CD4-positive, CD25-positive, alpha-beta regulatory T cell (primary cell): ENCODE results near the gene AK2. TPM values are rescaled to one million over a fixed set of nuclear protein-coding genes. Genes with fewer than 3 reads are reported as not detected.

Experiments
- ATAC-seq, 2 donors: fragments of 150-1000 bp; cut with Tn5 transposase; one replicate each; pipeline ENCODE4 v1.10.0; 2021; ENCODE audit warnings: low read depth in 2 of 2, moderate number of reproducible peaks in 2 of 2, moderate library complexity in 1 of 2
- DNase-seq, 3 donors: peaks; one replicate each; pipeline versions ENCODE4 v3.0.0 to v3.0.0-alpha.2; 2012 to 2022; ENCODE audit warnings: mixed read lengths in 1 of 3
- H3K27ac ChIP-seq: one replicate; pipeline ENCODE4 v1.7.0; 2013; ENCODE audit warnings: mild to moderate bottlenecking, low read length; ENCODE audit not compliant: insufficient read depth, poor library complexity, severe bottlenecking
- H3K27me3 ChIP-seq: one replicate; pipeline ENCODE4 v1.7.0; 2013; ENCODE audit warnings: low read length; ENCODE audit not compliant: control insufficient read depth, insufficient read depth
- H3K36me3 ChIP-seq: one replicate; pipeline ENCODE4 v1.7.0; 2013; ENCODE audit warnings: mild to moderate bottlenecking, low read length, moderate library complexity; ENCODE audit not compliant: control insufficient read depth, insufficient read depth
- H3K4me1 ChIP-seq: 2 replicates; pipeline ENCODE4 v1.7.0; 2013; ENCODE audit warnings: mild to moderate bottlenecking, low read length; ENCODE audit not compliant: insufficient read depth, control insufficient read depth, poor library complexity, severe bottlenecking
- H3K4me3 ChIP-seq: one replicate; pipeline ENCODE4 v1.7.0; 2013; ENCODE audit warnings: low read depth, mild to moderate bottlenecking, low read length, moderate library complexity
- H3K9me3 ChIP-seq, 2 experiments: 1 replicate in 1 of 2; 2 replicates in 1 of 2; pipeline ENCODE4 v1.7.0; 2013; ENCODE audit warnings: low read length in 2 of 2, mild to moderate bottlenecking in 1 of 2, moderate library complexity in 1 of 2; ENCODE audit not compliant: control insufficient read depth in 2 of 2
- H3K27ac Mint-ChIP-seq, 3 donors: one replicate each; pipeline ENCODE4 v1.8.0; 2020 to 2022; ENCODE audit warnings: mild to moderate bottlenecking in 3 of 3, mixed read lengths in 3 of 3, moderate library complexity in 2 of 3
- H3K27me3 Mint-ChIP-seq: one replicate; pipeline ENCODE4 v1.8.0; 2022; ENCODE audit warnings: mild to moderate bottlenecking, mixed read lengths
- H3K36me3 Mint-ChIP-seq: one replicate; pipeline ENCODE4 v1.8.0; 2020; ENCODE audit warnings: mixed read lengths
- H3K4me1 Mint-ChIP-seq, 4 donors: one replicate each; pipeline ENCODE4 v1.8.0; 2020 to 2022; ENCODE audit warnings: mixed read lengths in 4 of 4, mild to moderate bottlenecking in 1 of 4
- H3K4me3 Mint-ChIP-seq, 4 donors: one replicate each; pipeline ENCODE4 v1.8.0; 2020 to 2022; ENCODE audit warnings: mild to moderate bottlenecking in 4 of 4, mixed read lengths in 4 of 4, moderate library complexity in 3 of 4
- H3K9me3 Mint-ChIP-seq, 7 donors: one replicate each; pipeline ENCODE4 v1.8.0; 2020 to 2022; ENCODE audit warnings: mixed read lengths in 7 of 7, mild to moderate bottlenecking in 3 of 7, moderate library complexity in 2 of 7
- polyA plus RNA-seq, 4 donors: library from polyadenylated mRNA; unstranded; fragments of 300-500 nt; fragmentation: Illumina TruSeq; gene quantifications; one replicate each; pipeline ENCODE4 v1.2.3, GENCODE V29; 2021
- total RNA-seq: library from RNA; stranded (reverse); gene quantifications from one replicate; pipeline ENCODE4 v1.2.3, GENCODE V29; 2022

AK2 gene
- total and polyA plus RNA-seq, 5 donors from 2014 or later: 55.3 to 122 (median 114) TPM

GRCh38 chr1:32985226-32985625 lies 51.5 kb downstream of the AK2 start:
- H3K27ac Mint-ChIP-seq: peak overlapping the region in 1 of 3 donors; percentile 31
- H3K4me3 ChIP-seq: no peak overlapping the region

DNA sequence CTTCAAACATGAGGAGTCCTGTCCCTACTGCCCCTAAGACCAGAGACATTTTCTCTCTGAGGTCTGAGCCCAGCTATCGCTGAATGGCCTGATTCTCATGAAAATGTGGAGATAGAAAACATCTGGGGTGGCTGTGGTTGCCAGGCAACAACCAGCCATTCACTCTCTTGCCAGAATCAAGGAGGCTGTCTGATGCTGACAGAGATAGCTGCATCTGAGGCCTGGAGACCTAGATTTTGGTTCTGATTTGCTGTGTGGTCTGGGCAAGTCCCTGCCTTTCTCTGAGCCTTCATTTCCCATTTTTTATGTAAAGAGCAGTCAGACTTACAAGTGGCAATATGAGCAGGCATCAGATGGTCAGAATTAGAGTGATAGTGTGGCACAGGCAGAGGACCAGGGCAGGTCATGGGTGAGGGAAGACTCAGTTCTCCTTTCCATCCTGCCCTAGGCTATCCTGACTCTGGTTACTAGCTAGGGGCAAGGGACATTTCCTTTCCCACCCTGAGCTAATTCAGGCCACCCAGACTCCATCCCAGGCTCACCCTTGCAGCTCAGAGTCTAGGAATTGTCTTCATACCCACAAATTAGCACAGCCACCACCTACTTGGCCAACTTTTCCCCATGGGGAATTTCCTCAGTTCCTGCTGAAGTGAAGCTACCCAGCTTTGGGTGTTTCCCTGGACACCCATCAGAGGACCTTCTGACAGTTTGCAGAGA lies 52.1 kb downstream of the AK2 start:
- peaks cover 35% of the 10 kb centered on the region for H3K4me1 ChIP-seq
- H3K27me3 Mint-ChIP-seq: no peaks in the 10 kb centered on the region
- H3K36me3 Mint-ChIP-seq: no peaks in the 10 kb centered on the region
- no peaks in the 10 kb centered on the region for H3K36me3 ChIP-seq
- no peaks in the 10 kb centered on the region for H3K27me3 ChIP-seq
- peak overlapping the region; percentile 74 for H3K27ac ChIP-seq
- H3K9me3 Mint-ChIP-seq: no peaks in the 10 kb centered on the region
- H3K4me3 Mint-ChIP-seq: peak overlapping the region in 3 of 4 donors; percentile 13 to 59 (median 27)
- DNase-seq (peak; percentile 22 to 36 (median 34)), ATAC-seq (no peak)
- no peak overlapping the region for H3K4me3 ChIP-seq
- peak overlapping the region; percentile 31 to 87 (median 63) for H3K27ac Mint-ChIP-seq
- peaks cover 10 to 51% (median 34%) of the 10 kb centered on the region in 4 donors for H3K4me1 Mint-ChIP-seq
- H3K9me3 ChIP-seq: no peaks in the 10 kb centered on the region

More at GRCh38 chr1:32985226-32985625, 51.5 kb downstream of the AK2 start:
- no peaks in the 10 kb centered on the region for H3K27me3 ChIP-seq
- H3K27ac ChIP-seq: no peak overlapping the region
- peaks cover 10 to 48% (median 33%) of the 10 kb centered on the region in 4 donors for H3K4me1 Mint-ChIP-seq
- H3K4me3 Mint-ChIP-seq: no peak overlapping the region
- no peaks in the 10 kb centered on the region for H3K9me3 Mint-ChIP-seq
- ATAC-seq: no peak
- DNase-seq: no peak
- H3K4me1 ChIP-seq: peaks cover 34% of the 10 kb centered on the region
- no peaks in the 10 kb centered on the region for H3K27me3 Mint-ChIP-seq
- H3K9me3 ChIP-seq: no peaks in the 10 kb centered on the region
- H3K36me3 ChIP-seq: no peaks in the 10 kb centered on the region
- no peaks in the 10 kb centered on the region for H3K36me3 Mint-ChIP-seq

- H3K4me3 Mint-ChIP-seq: peak overlapping the region in 2 of 4 donors; percentile 13 to 27
- no peak for ATAC-seq
- Histone ChIP-seq H3K27ac (peak overlapping the region; percentile 74), H3K36me3 (no peaks in the 10 kb centered on the region), H3K9me3 (no peaks in the 10 kb centered on the region), H3K4me1 (peaks cover 35% of the 10 kb centered on the region), H3K27me3 (no peaks in the 10 kb centered on the region), H3K4me3 (no peak overlapping the region)
- H3K27me3 Mint-ChIP-seq: no peaks in the 10 kb centered on the region
- peaks cover 10 to 48% (median 32%) of the 10 kb centered on the region in 4 donors for H3K4me1 Mint-ChIP-seq
- H3K27ac Mint-ChIP-seq: peak overlapping the region in 2 of 3 donors; percentile 31 to 87
- H3K36me3 Mint-ChIP-seq: no peaks in the 10 kb centered on the region
- DNase-seq: no peak
- H3K9me3 Mint-ChIP-seq: no peaks in the 10 kb centered on the region
Measured at GRCh38 chr1:32984090-32984454, 52.6 kb downstream of the AK2 start.

DNA sequence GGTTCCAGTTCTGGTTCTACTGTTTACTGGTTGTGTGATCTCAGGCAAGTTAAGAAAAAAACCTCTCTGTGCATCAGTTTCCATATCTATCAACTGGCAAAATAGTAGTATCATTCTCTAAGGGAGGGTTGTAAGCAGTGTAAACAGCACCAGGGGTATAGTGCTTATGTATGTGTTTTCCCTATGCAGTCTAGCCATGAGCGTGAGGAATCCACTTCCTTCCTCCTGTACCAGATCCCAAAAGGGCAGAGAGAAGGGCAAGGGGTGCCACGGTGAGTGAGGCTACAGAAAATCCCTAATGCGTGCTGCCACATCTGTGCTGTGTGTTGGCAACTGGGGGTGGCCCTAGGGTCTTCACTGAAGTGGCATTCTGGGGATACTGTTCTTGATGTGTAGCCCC lies 53.7 kb downstream of the AK2 start:
- H3K4me3 ChIP-seq: no peak overlapping the region
- H3K4me3 Mint-ChIP-seq: peak overlapping the region in 1 of 4 donors; percentile 36
- H3K36me3 Mint-ChIP-seq: no peaks in the 10 kb centered on the region
- H3K4me1 Mint-ChIP-seq: peaks cover 10 to 44% (median 30%) of the 10 kb centered on the region in 4 donors
- no peaks in the 10 kb centered on the region for H3K36me3 ChIP-seq
- DNase-seq: no peak
- no peak for ATAC-seq
- no peaks in the 10 kb centered on the region for H3K9me3 Mint-ChIP-seq
- H3K27ac ChIP-seq: no peak overlapping the region
- H3K27ac Mint-ChIP-seq: peak overlapping the region in 2 of 3 donors; percentile 93 to 96
- H3K9me3 ChIP-seq: no peaks in the 10 kb centered on the region
- H3K27me3 Mint-ChIP-seq: no peaks in the 10 kb centered on the region
- peaks cover 35% of the 10 kb centered on the region for H3K4me1 ChIP-seq
- H3K27me3 ChIP-seq: no peaks in the 10 kb centered on the region

GRCh38 chr1:32981003-32981901 lies 55.4 kb downstream of the AK2 start:
- no peaks in the 10 kb centered on the region for H3K36me3 ChIP-seq
- H3K36me3 Mint-ChIP-seq: no peaks in the 10 kb centered on the region
- peaks cover 35% of the 10 kb centered on the region for H3K4me1 ChIP-seq
- H3K9me3 Mint-ChIP-seq: no peaks in the 10 kb centered on the region
- peak overlapping the region; percentile 94 for H3K27ac ChIP-seq
- no peaks in the 10 kb centered on the region for H3K9me3 ChIP-seq
- H3K4me1 Mint-ChIP-seq: peaks cover 10 to 47% (median 30%) of the 10 kb centered on the region in 4 donors
- H3K27ac Mint-ChIP-seq: peak overlapping the region; percentile 93 to 97 (median 95)
- H3K4me3 ChIP-seq: peak overlapping the region; percentile 81
- DNase-seq: peak; percentile 39 to 90 (median 71)
- peak overlapping the region; percentile 78 to 91 (median 84) for H3K4me3 Mint-ChIP-seq
- H3K27me3 ChIP-seq: no peaks in the 10 kb centered on the region
- ATAC-seq: peak; percentile 96 to 99
- H3K27me3 Mint-ChIP-seq: peaks cover 4% of the 10 kb centered on the region

GRCh38 chr1:32980080-32980479 lies 56.6 kb downstream of the AK2 start:
- H3K27ac ChIP-seq: no peak overlapping the region

DNA sequence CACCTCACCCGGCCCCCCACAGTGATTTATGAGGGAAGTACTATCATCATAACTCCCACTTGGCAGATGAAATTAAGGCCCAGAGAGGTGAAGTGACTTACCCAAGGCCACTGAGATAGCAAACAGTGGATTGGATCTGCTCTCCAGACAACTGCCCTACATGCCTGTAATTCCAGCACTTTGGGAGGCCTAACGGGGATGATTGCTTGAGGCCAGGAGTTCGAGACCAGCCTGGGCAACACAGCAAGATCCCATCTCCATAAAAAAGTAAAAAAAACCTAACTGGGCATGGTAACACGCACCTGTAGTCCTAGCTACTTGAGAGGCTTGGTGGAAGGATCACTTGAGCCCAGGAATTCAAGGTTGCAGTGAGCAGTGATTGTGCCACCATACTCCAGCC lies 57.8 kb downstream of the AK2 start:
- ATAC-seq: no peak
- Histone ChIP-seq H3K27me3 (no peaks in the 10 kb centered on the region), H3K9me3 (no peaks in the 10 kb centered on the region), H3K4me3 (no peak overlapping the region), H3K36me3 (no peaks in the 10 kb centered on the region), H3K27ac (no peak overlapping the region), H3K4me1 (peaks cover 24% of the 10 kb centered on the region)
- no peaks in the 10 kb centered on the region for H3K36me3 Mint-ChIP-seq
- no peak for DNase-seq
- H3K4me1 Mint-ChIP-seq: peaks cover 10 to 38% (median 23%) of the 10 kb centered on the region in 4 donors
- peaks cover 7% of the 10 kb centered on the region for H3K27me3 Mint-ChIP-seq
- H3K9me3 Mint-ChIP-seq: no peaks in the 10 kb centered on the region
- peak overlapping the region in 1 of 4 donors; percentile 21 for H3K4me3 Mint-ChIP-seq
- no peak overlapping the region for H3K27ac Mint-ChIP-seq

More at GRCh38 chr1:32980080-32980479, 56.6 kb downstream of the AK2 start:
- ATAC-seq: no peak
- no peak for DNase-seq
- Mint-ChIP-seq H3K36me3 (no peaks in the 10 kb centered on the region), H3K27me3 (peaks cover 7% of the 10 kb centered on the region), H3K4me3 (peak overlapping the region in 3 of 4 donors; percentile 7 to 54 (median 33)), H3K9me3 (no peaks in the 10 kb centered on the region), H3K27ac (peak overlapping the region in 2 of 3 donors; percentile 79 to 93), H3K4me1 (peaks cover 10 to 47% (median 30%) of the 10 kb centered on the region in 4 donors)
- Histone ChIP-seq H3K27me3 (no peaks in the 10 kb centered on the region), H3K36me3 (no peaks in the 10 kb centered on the region), H3K9me3 (no peaks in the 10 kb centered on the region), H3K4me1 (peaks cover 35% of the 10 kb centered on the region), H3K4me3 (no peak overlapping the region)
